ENCODE results near the gene B3GNT5.
"Not testable (repeated sequence)": the region's sequence is repeated elsewhere in the genome, so short reads cannot be mapped to it uniquely, and the experiment has no call there.

DNA sequence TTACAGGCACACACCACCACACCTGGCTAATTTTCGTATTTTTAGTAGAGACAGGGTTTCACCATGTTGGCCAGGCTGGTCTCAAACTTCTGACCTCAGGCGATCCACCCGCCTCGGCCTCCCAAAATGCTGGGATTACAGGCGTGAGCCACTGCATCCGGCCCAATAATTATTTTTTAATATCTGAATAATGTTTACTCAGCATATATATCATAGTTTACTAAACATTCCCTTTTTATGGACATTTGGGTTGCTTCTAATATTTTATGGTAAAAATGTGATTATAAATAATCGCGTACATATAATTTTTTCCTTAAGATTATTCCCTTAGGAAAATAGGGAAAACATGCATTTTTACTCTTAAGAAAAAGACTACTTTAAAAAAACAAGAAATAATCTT is 22.8 kb upstream of the B3GNT5 start:
- TF ChIP-seq POLR2A (IDR thresholded peaks at IDR 0.05; ENCODE audit: low read depth, low read length); EZH2 (IDR thresholded peaks at IDR 0.05; ENCODE audit: borderline replicate concordance, low read depth, low read length, severe bottlenecking); FOS (IDR thresholded peaks at IDR 0.05; ENCODE audit: borderline replicate concordance, insufficient read depth, low read length); POLR2AphosphoS5 (IDR thresholded peaks at IDR 0.05; ENCODE audit: insufficient read depth, low read depth, low read length); JUN (IDR thresholded peaks at IDR 0.05; ENCODE audit: borderline replicate concordance, insufficient read depth, insufficient read length, low read depth); MYC (IDR thresholded peaks at IDR 0.05; ENCODE audit: low read depth, low read length): not testable (repeated sequence)
- TF ChIP-seq, protein P1, sequence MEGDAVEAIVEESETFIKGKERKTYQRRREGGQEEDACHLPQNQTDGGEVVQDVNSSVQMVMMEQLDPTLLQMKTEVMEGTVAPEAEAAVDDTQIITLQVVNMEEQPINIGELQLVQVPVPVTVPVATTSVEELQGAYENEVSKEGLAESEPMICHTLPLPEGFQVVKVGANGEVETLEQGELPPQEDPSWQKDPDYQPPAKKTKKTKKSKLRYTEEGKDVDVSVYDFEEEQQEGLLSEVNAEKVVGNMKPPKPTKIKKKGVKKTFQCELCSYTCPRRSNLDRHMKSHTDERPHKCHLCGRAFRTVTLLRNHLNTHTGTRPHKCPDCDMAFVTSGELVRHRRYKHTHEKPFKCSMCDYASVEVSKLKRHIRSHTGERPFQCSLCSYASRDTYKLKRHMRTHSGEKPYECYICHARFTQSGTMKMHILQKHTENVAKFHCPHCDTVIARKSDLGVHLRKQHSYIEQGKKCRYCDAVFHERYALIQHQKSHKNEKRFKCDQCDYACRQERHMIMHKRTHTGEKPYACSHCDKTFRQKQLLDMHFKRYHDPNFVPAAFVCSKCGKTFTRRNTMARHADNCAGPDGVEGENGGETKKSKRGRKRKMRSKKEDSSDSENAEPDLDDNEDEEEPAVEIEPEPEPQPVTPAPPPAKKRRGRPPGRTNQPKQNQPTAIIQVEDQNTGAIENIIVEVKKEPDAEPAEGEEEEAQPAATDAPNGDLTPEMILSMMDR (IDR thresholded peaks at IDR 0.05; ENCODE audit: extremely low read depth in 1 of 2, insufficient read depth in 1 of 2, low read depth in 1 of 2, low read length in 2 of 2), result not testable (repeated sequence)
- TF ChIP-seq, protein P2, sequence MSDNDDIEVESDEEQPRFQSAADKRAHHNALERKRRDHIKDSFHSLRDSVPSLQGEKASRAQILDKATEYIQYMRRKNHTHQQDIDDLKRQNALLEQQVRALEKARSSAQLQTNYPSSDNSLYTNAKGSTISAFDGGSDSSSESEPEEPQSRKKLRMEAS (IDR thresholded peaks at IDR 0.05; ENCODE audit: insufficient read depth, insufficient read length), result not testable (repeated sequence)
